Activated naive CD8-positive, alpha-beta T cell treated with anti-CD3 and anti-CD28 coated beads, Interleukin-2, amount 10 ng/mL, durations not matched to agents 7 days and 5 days (primary cell): ENCODE data around the gene TMEM107. TPM values are rescaled to one million over a fixed set of nuclear protein-coding genes. Genes with fewer than 3 reads are reported as not detected.

Experiments used
- ATAC-seq: fragments of 150-1000 bp; cut with Tn5 transposase; one replicate; pipeline ENCODE4 v1.10.0; 2021; ENCODE audit warnings: low read depth, moderate library complexity
- POLR2A ChIA-PET: fragments of 350-600 bp; sonication (Branson Sonifier 250); formaldehyde crosslinking; loops from one replicate; lab custom pipeline; 2021; ENCODE audit warnings: antibody characterized with exemption; lab: Charles Lee
- DNase-seq: peaks from one replicate; pipeline ENCODE4 v3.0.0; 2021
- H3K27ac Mint-ChIP-seq: one replicate; pipeline ENCODE4 v1.8.0; 2022; ENCODE audit warnings: mild to moderate bottlenecking, mixed read lengths
- H3K27me3 Mint-ChIP-seq: one replicate; pipeline ENCODE4 v1.8.0; 2022; ENCODE audit warnings: mild to moderate bottlenecking, moderate library complexity, mixed read lengths
- H3K36me3 Mint-ChIP-seq: one replicate; pipeline ENCODE4 v1.8.0; 2021; ENCODE audit warnings: mild to moderate bottlenecking, mixed read lengths
- H3K4me1 Mint-ChIP-seq: one replicate; pipeline ENCODE4 v1.8.0; 2021; ENCODE audit warnings: mixed read lengths
- H3K4me3 Mint-ChIP-seq: one replicate; pipeline ENCODE4 v1.8.0; 2022; ENCODE audit warnings: mild to moderate bottlenecking, moderate library complexity, mixed read lengths
- H3K9me3 Mint-ChIP-seq: one replicate; pipeline ENCODE4 v1.8.0; 2021; ENCODE audit warnings: mixed read lengths
- total RNA-seq, 2 experiments: library from RNA; stranded (reverse); gene quantifications; one replicate each; pipeline ENCODE4 v1.2.3, GENCODE V29; 2021

TMEM107 gene
- total RNA-seq, 2 experiments from 2014 or later, result 39.5 to 46.4 TPM

- Mint-ChIP-seq H3K9me3 (no peaks in the 10 kb centered on the region), H3K27ac (peak overlapping the region; percentile 92), H3K4me1 (peaks cover 27% of the 10 kb centered on the region), H3K27me3 (peaks cover 3% of the 10 kb centered on the region), H3K36me3 (peaks cover 24% of the 10 kb centered on the region), H3K4me3 (peak overlapping the region; percentile 96)
- ATAC-seq, result peak; percentile 40
- no peak for DNase-seq
- POLR2A ChIA-PET, result interaction anchor here (0.7 to 8.1 kb wide), 19 partner anchors 11 to 354 kb away, joined by 3 to 87 read pairs (median 6); partner anchors contain the start of genes BORCS6, CTC1, HES7 and KRABD2
Measured at GRCh38 chr17:8210761-8211458, 34.7 kb upstream of the TMEM107 start.

DNA sequence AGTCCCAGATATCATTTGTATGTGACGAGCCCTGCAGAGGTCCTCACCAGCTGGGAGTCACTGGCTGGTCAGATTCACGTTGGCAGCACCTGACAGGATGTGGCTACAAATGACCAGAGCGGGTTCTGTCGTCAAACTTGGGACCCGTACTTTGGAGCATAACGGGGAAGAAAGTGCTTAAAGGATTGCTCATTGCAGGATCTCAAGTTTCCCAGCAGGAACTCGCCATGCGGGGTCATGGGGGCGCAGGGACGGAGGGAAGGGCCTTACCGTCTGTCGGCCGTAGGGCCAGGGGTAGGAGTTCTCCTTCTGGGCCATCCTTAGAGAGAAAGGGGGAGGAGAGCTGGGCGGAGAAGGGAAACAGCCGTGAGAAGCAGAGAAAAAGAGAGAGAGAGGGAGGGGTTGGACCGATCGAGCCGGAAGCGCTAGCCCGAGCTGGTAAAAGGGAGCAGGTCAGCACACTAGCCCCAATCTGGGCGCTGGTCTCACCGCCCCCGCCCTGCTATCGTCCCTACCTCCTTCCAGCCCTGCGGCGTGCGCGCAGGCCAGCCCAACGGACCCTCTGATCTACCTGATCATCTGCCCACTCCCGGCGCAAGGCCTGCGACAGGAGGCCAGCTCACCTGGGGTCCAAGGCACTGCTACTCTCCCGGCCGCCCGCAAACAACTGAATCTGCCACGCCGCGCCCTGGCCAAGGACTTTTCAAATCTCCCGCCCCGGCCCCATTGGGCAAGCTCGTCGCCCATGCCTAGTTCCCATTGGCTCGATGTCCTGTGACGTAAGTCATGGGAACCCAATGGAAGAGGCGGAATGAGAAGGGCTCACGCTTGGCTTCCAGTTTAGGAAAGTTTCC is 34.0 kb upstream of the TMEM107 start, which contains the start of gene AURKB:
TSS of gene AURKB (minus strand) at position 669 of the 854 bp plus-strand sequence. CDS start at position 318, 351 bp downstream.
- POLR2A ChIA-PET, result interaction anchor here (0.6 to 8.1 kb wide), 20 partner anchors 10 to 353 kb away, joined by 3 to 87 read pairs (median 6); partner anchors contain the start of genes BORCS6, CTC1, HES7 and KRABD2
- Mint-ChIP-seq H3K27ac (peak within 1 kb of the TSS; percentile 92), H3K9me3 (no peaks in the 10 kb centered on the region), H3K4me3 (peak within 1 kb of the TSS; percentile 96), H3K4me1 (peaks cover 27% of the 10 kb centered on the region), H3K27me3 (peaks cover 3% of the 10 kb centered on the region), H3K36me3 (peaks cover 26% of the 10 kb centered on the region)
- DNase-seq (peak; percentile 87), ATAC-seq (peak; percentile 97)

DNA sequence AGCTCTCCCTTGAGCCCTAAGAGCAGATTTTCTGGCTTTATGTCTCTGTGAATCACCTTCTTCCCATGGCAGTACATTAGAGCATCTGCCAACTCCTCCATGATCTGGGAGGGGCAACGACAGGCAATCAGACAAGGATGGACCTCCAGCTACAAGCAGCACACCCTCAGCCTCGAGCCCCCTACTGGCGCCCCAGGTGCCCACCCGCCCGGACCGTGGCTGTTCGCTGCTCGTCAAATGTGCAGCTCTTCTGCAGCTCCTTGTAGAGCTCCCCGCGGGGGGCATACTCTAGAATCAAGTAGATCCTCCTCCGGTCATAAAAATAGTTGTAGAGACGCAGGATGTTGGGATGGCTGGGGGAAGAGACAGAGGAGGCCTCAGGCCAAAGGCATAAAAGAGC is 30.4 kb upstream of the TMEM107 start:
- Mint-ChIP-seq H3K4me3 (peak overlapping the region; percentile 21), H3K4me1 (peaks cover 30% of the 10 kb centered on the region), H3K27ac (peak overlapping the region; percentile 44), H3K27me3 (no peaks in the 10 kb centered on the region), H3K9me3 (no peaks in the 10 kb centered on the region), H3K36me3 (peaks cover 48% of the 10 kb centered on the region)
- no peak for DNase-seq
- POLR2A ChIA-PET, result interaction anchor here (2.5 to 8.1 kb wide), 2 partner anchors 13 to 16 kb away, joined by 10 to 87 read pairs; no protein-coding TSS in a partner anchor
- ATAC-seq, result no peak

DNA sequence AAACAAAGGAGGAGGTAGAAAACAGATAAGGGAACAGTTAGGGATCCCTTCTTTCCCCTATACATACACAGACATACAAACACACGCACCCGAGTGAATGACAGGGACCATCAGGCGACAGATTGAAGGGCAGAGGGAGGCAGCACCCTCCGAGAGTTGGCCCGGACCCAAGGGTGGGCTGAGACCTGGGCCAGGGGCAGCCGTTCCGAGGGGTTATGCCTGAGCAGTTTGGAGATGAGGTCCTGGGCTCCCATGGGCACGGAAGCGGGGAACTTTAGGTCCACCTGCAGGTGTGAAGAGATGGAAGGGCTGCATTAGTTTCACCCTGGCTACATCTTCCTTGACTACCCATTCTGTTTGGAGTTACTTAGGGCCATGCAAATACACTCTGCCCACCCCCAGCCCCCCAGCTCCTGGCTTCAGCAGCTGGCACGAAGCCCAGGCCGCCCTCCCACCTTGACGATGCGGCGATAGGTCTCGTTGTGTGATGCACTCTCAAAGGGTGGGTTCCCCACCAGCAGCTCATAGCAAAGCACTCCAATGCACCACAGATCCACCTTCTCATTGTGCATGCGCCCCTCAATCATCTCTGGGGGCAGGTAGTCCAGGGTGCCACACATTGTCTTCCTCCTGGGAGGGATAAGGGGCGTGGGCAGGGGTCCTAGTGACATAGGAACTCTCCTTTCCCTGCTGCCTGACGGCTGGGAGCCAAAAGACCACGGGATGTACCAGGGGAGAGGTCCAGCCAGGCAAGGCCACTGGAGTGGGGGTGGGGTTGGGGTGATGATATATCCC is 28.8 kb upstream of the TMEM107 start:
- ATAC-seq (no peak), DNase-seq (no peak)
- Mint-ChIP-seq H3K4me1 (peaks cover 29% of the 10 kb centered on the region), H3K9me3 (no peaks in the 10 kb centered on the region), H3K36me3 (peaks cover 51% of the 10 kb centered on the region), H3K4me3 (no peak overlapping the region), H3K27me3 (no peaks in the 10 kb centered on the region), H3K27ac (no peak overlapping the region)
- POLR2A ChIA-PET, result interaction anchor here (0.7 to 1.6 kb wide), 5 partner anchors 10 to 42 kb away, joined by 3 to 8 read pairs (median 3); partner anchors contain the start of genes BORCS6 and CTC1

- POLR2A ChIA-PET, result interaction anchor here (0.8 to 9.0 kb wide), 11 partner anchors 8 to 103 kb away, joined by 3 to 130 read pairs (median 6); partner anchors contain the start of genes AURKB, CTC1, RANGRF and SLC25A35
- no peaks in the 10 kb centered on the region for H3K36me3 Mint-ChIP-seq
- peaks cover 16% of the 10 kb centered on the region for H3K4me1 Mint-ChIP-seq
- peak; percentile 60 for DNase-seq
- no peak overlapping the region for H3K27ac Mint-ChIP-seq
- peak; percentile 46 for ATAC-seq
- H3K9me3 Mint-ChIP-seq, result no peaks in the 10 kb centered on the region
- H3K27me3 Mint-ChIP-seq, result no peaks in the 10 kb centered on the region
- no peak overlapping the region for H3K4me3 Mint-ChIP-seq
Measured at GRCh38 chr17:8192070-8192815, 16.1 kb upstream of the TMEM107 start.

DNA sequence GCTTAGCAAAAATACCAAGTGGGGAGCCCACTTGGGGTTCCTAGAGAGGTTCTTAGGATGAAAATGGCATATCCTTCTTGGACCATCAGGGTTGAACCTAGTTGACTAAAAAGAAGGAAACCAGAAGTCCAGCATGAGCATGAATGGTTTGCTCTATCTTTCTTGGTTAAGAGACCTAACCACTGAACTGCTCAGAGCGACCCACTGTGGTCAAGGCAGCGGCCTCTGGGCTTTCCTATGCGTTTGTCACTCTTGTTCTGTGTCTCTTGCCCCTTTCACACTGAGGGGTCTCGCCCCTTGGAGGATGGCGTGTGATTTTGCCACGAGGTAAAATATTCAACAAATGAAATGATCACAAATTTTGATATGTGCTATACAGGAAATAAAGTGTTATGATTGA is 14.3 kb upstream of the TMEM107 start:
- DNase-seq, result no peak
- H3K9me3 Mint-ChIP-seq, result no peaks in the 10 kb centered on the region
- H3K27me3 Mint-ChIP-seq, result no peaks in the 10 kb centered on the region
- no peak overlapping the region for H3K4me3 Mint-ChIP-seq
- peaks cover 10% of the 10 kb centered on the region for H3K4me1 Mint-ChIP-seq
- POLR2A ChIA-PET, result interaction anchor here (0.6 to 9.0 kb wide), 12 partner anchors 9 to 105 kb away, joined by 3 to 130 read pairs (median 13); partner anchors contain the start of genes AURKB, CTC1, SLC25A35 and TMEM107
- H3K36me3 Mint-ChIP-seq, result no peaks in the 10 kb centered on the region
- ATAC-seq, result no peak
- peak overlapping the region; percentile 95 for H3K27ac Mint-ChIP-seq

GRCh38 chr17:8189711-8190477 is 13.7 kb upstream of the TMEM107 start, which contains the start of gene BORCS6:
TSS of gene BORCS6 (minus strand) at chr17:8190180. CDS start at chr17:8190140, 40 bp downstream.
- Mint-ChIP-seq H3K27ac (peak within 1 kb of the TSS; percentile 95), H3K36me3 (no peaks in the 10 kb centered on the region), H3K9me3 (no peaks in the 10 kb centered on the region), H3K4me3 (no peak within 1 kb of the TSS), H3K27me3 (no peaks in the 10 kb centered on the region), H3K4me1 (peaks cover 10% of the 10 kb centered on the region)
- POLR2A ChIA-PET, result interaction anchor here (0.6 to 9.0 kb wide), 15 partner anchors 9 to 105 kb away, joined by 3 to 130 read pairs (median 13); partner anchors contain the start of genes AURKB, CTC1, HES7 and PFAS
- ATAC-seq, result peak; percentile 66
- peak; percentile 90 for DNase-seq

DNA sequence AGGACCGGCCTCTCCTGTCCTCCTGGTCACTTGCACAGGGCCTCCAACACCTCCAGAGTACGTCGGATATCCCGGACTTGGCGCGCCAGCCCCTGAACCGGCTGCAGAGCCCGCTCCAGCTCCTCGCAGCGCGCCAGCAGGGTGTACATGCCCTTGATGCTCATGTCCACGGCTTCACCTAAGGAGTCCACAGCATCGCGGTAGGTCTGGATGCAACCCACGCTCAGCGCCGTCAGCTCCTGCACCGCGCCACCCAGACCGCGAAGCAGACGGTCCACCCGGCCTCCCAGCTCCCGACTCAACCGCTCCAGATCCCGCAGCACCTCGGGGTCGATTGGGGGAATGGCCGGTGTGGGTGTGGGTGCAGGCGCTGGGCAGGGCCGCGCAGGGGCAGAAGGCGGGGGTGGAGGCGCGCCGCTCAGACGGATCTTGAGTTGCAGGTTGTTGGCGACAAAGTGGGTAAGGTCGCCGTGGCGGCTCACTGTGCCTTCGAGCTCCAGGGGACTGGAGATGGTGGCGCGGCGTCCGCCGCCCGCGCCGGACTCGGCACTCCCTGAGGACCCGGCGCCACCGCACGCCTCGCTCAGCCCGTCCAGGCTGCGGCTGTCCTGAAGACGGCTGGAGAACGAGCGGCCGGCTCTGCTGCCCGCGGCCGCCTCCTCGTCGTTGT is 13.0 kb upstream of the TMEM107 start:
- Mint-ChIP-seq H3K9me3 (no peaks in the 10 kb centered on the region), H3K27me3 (no peaks in the 10 kb centered on the region), H3K4me1 (peaks cover 10% of the 10 kb centered on the region), H3K36me3 (no peaks in the 10 kb centered on the region), H3K4me3 (no peak overlapping the region), H3K27ac (peak overlapping the region; percentile 95)
- no peak for DNase-seq
- POLR2A ChIA-PET, result interaction anchor here (0.6 to 9.0 kb wide), 13 partner anchors 10 to 69 kb away, joined by 3 to 130 read pairs (median 13); partner anchors contain the start of genes AURKB, CTC1, HES7 and PFAS
- no peak for ATAC-seq

GRCh38 chr17:8188263-8188839 is 12.2 kb upstream of the TMEM107 start:
- H3K27me3 Mint-ChIP-seq, result no peaks in the 10 kb centered on the region
- no peak overlapping the region for H3K4me3 Mint-ChIP-seq
- H3K36me3 Mint-ChIP-seq, result no peaks in the 10 kb centered on the region
- DNase-seq (peak; percentile 44), ATAC-seq (no peak)
- peaks cover 14% of the 10 kb centered on the region for H3K4me1 Mint-ChIP-seq
- no peak overlapping the region for H3K27ac Mint-ChIP-seq
- H3K9me3 Mint-ChIP-seq, result no peaks in the 10 kb centered on the region
- POLR2A ChIA-PET, result interaction anchor here (1.3 to 9.0 kb wide), 11 partner anchors 11 to 107 kb away, joined by 4 to 130 read pairs (median 13); partner anchors contain the start of genes AURKB, CTC1, HES7 and PFAS

DNA sequence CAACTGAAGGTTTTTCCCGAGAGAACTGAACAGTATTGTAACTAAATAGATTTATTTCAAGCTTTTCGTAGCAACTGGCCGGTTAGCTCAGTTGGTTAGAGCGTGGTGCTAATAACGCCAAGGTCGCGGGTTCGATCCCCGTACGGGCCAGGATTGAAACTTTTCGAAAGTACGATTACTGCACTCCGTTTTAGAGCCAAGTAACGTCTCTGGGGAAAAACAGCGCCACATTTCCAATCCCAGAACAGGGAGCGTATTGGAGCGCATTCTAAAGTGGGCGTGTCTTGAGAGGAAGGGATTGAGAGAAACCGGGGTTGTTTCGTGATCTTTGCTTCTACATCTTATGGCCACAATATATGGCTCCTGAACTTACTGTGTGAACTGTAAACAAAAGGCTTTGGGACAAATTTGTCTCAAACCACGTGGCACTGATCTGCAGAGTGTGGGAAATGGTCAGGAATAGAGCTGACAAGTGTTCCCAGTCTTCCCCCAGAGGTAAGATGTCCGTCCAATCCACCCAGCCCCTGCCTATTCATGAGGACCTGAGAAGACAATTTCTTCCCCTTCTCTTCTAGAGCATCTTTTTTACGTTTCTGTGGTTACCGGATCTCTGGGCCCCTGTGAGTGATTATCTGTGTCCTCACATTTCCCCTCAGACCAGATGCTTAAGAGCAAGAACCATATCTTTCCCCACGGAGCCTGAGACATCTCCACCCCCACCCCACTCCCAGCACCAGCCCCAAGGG is 11.5 kb upstream of the TMEM107 start:
- H3K36me3 Mint-ChIP-seq, result no peaks in the 10 kb centered on the region
- ATAC-seq (peak; percentile 25), DNase-seq (peak; percentile 91)
- peaks cover 4% of the 10 kb centered on the region for H3K27me3 Mint-ChIP-seq
- POLR2A ChIA-PET, result interaction anchor here (1.3 to 9.0 kb wide), 11 partner anchors 11 to 108 kb away, joined by 3 to 130 read pairs (median 13); partner anchors contain the start of genes AURKB, CTC1, PFAS and SLC25A35
- no peak overlapping the region for H3K27ac Mint-ChIP-seq
- peaks cover 14% of the 10 kb centered on the region for H3K4me1 Mint-ChIP-seq
- no peaks in the 10 kb centered on the region for H3K9me3 Mint-ChIP-seq
- H3K4me3 Mint-ChIP-seq, result no peak overlapping the region
